Nephron progenitor cell (in vitro differentiated cells): Measurements from ENCODE around the gene SCT.

Source experiments
- DNase-seq: peaks from one replicate; pipeline ENCODE4 v3.0.0; 2021
- H3K27ac Mint-ChIP-seq: 2 replicates; pipeline ENCODE4 v1.8.0; 2021; ENCODE audit warnings: mild to moderate bottlenecking, moderate library complexity, mixed read lengths
- H3K27me3 Mint-ChIP-seq: 2 replicates; pipeline ENCODE4 v1.8.0; 2021; ENCODE audit warnings: mild to moderate bottlenecking, low read depth, mixed read lengths; ENCODE audit not compliant: poor library complexity
- H3K36me3 Mint-ChIP-seq: 2 replicates; pipeline ENCODE4 v1.8.0; 2021; ENCODE audit warnings: low read depth, mixed read lengths
- H3K4me1 Mint-ChIP-seq: 2 replicates; pipeline ENCODE4 v1.8.0; 2021; ENCODE audit warnings: mixed read lengths
- H3K4me3 Mint-ChIP-seq: 2 replicates; pipeline ENCODE4 v1.8.0; 2021; ENCODE audit warnings: mild to moderate bottlenecking, moderate library complexity, mixed read lengths
- H3K9me3 Mint-ChIP-seq: 2 replicates; pipeline ENCODE4 v1.8.0; 2021; ENCODE audit warnings: mild to moderate bottlenecking, moderate library complexity, mixed read lengths
- CTCF ChIP-seq: fragments of 200-600 bp; sonication (generic); IDR thresholded peaks from 2 replicates; pipeline ENCODE4 v1.5.0; 2021; ENCODE audit warnings: antibody characterized with exemption

SCT gene

GRCh38 chr11:609341-609811 is 17.6 kb downstream of the SCT start:
- H3K27me3 Mint-ChIP-seq = no peaks in the 10 kb centered on the region
- H3K27ac Mint-ChIP-seq = peak overlapping the region; percentile 61
- DNase-seq = no peak
- no peak for TF ChIP-seq CTCF
- no peak overlapping the region for H3K4me3 Mint-ChIP-seq
- no peaks in the 10 kb centered on the region for H3K9me3 Mint-ChIP-seq
- H3K4me1 Mint-ChIP-seq = peaks cover 17% of the 10 kb centered on the region
- H3K36me3 Mint-ChIP-seq = peaks cover 28% of the 10 kb centered on the region

GRCh38 chr11:608791-609251 is 18.2 kb downstream of the SCT start:
- H3K36me3 Mint-ChIP-seq = peaks cover 34% of the 10 kb centered on the region
- H3K9me3 Mint-ChIP-seq = no peaks in the 10 kb centered on the region
- TF ChIP-seq CTCF = no peak
- no peak overlapping the region for H3K4me3 Mint-ChIP-seq
- peak overlapping the region; percentile 94 for H3K27ac Mint-ChIP-seq
- no peaks in the 10 kb centered on the region for H3K27me3 Mint-ChIP-seq
- DNase-seq = no peak
- peaks cover 17% of the 10 kb centered on the region for H3K4me1 Mint-ChIP-seq

- H3K4me3 Mint-ChIP-seq = no peak overlapping the region
- H3K27ac Mint-ChIP-seq = no peak overlapping the region
- peaks cover 13% of the 10 kb centered on the region for H3K4me1 Mint-ChIP-seq
- H3K36me3 Mint-ChIP-seq = peaks cover 35% of the 10 kb centered on the region
- no peak for DNase-seq
- no peaks in the 10 kb centered on the region for H3K27me3 Mint-ChIP-seq
- TF ChIP-seq CTCF = no peak
- no peaks in the 10 kb centered on the region for H3K9me3 Mint-ChIP-seq
These were observed 18.9 kb downstream of the SCT start for GRCh38 chr11:607971-608659.

- H3K9me3 Mint-ChIP-seq = no peaks in the 10 kb centered on the region
- H3K27ac Mint-ChIP-seq = peak overlapping the region; percentile 83
- no peak for TF ChIP-seq CTCF
- H3K4me1 Mint-ChIP-seq = peaks cover 4% of the 10 kb centered on the region
- no peak for DNase-seq
- H3K4me3 Mint-ChIP-seq = no peak overlapping the region
- no peaks in the 10 kb centered on the region for H3K27me3 Mint-ChIP-seq
- H3K36me3 Mint-ChIP-seq = peaks cover 34% of the 10 kb centered on the region
These were observed 19.8 kb downstream of the SCT start for GRCh38 chr11:607020-607780.

DNA sequence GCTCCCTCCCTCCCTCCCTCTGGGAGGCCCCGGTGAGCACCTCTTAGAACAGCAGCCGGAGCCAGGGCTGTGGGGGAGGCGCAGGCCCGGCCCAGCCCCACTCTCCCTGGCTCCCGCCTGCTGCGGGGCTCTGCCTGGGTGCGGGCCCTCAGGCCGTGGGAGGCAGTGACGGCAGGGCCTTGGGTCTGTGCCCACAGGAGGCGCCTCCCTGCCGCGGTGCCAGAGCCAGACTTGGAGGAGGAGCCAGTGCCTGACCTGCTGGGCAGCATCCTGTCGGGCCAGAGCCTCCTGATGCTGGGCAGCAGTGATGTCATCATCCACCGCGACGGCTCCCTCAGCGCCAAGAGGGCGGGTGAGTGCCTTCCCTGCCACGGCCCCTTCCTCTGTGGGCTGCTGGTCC is 20.7 kb downstream of the SCT start:
- no peak for DNase-seq
- no peak for TF ChIP-seq CTCF
- H3K4me3 Mint-ChIP-seq = no peak overlapping the region
- H3K27ac Mint-ChIP-seq = no peak overlapping the region
- H3K9me3 Mint-ChIP-seq = no peaks in the 10 kb centered on the region
- H3K4me1 Mint-ChIP-seq = no peaks in the 10 kb centered on the region
- no peaks in the 10 kb centered on the region for H3K27me3 Mint-ChIP-seq
- peaks cover 39% of the 10 kb centered on the region for H3K36me3 Mint-ChIP-seq
